C4-2B (cell line): ENCODE results near the gene ZNF41.

ENCODE experiments used
- H3K27ac ChIP-seq: fragments of 450-650 bp; 2 replicates; pipeline ENCODE4 v1.5.1; 2017
- CTCF ChIP-seq: fragments of 450-650 bp; conservative IDR thresholded peaks from 2 replicates; pipeline ENCODE4 v1.5.1; 2017; ENCODE audit warnings: mild to moderate bottlenecking
- ZFX ChIP-seq: fragments of 450-650 bp; IDR thresholded peaks from 2 replicates; pipeline ENCODE4 v1.6.1; 2017

ZNF41 gene

GRCh38 chrX:47483306-47484268, 565 bp upstream of the ZNF41 start:
- no peak for TF ChIP-seq ZFX
- TF ChIP-seq CTCF, result no peak
- peak overlapping the region; percentile 99 for H3K27ac ChIP-seq

- H3K27ac ChIP-seq, result peak overlapping the region; percentile 99
- TF ChIP-seq CTCF (no peak), ZFX (no peak)
These were observed 934 bp downstream of the ZNF41 start for GRCh38 chrX:47482065-47482511.

GRCh38 chrX:47481160-47481559, 1.9 kb downstream of the ZNF41 start:
- H3K27ac ChIP-seq, result no peak overlapping the region
- no peak for TF ChIP-seq ZFX
- TF ChIP-seq CTCF, result no peak

- H3K27ac ChIP-seq, result no peak overlapping the region
- TF ChIP-seq ZFX, result no peak
- TF ChIP-seq CTCF, result no peak
These were observed 2.4 kb downstream of the ZNF41 start for GRCh38 chrX:47480576-47480975.

DNA sequence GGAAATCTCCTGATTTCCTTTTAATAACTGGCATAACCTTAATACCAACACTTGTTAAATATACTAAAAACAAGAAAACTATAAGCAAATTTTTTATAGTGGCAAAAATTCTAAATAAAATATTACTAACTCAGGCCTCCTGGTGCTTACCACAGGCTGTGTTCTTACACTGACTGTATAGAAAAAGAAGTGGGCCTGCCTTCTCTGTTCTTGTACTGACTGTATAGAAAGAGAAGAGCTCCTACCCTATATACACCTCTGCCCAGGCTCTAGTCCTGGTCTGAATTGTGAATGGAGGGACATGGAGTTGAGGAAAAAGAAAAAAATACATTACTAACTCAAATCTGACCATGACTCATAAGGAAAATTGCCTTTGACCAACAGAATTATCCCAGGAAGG, 7.5 kb downstream of the ZNF41 start:
- H3K27ac ChIP-seq, result no peak overlapping the region
- TF ChIP-seq CTCF, result no peak
- no peak for TF ChIP-seq ZFX

DNA sequence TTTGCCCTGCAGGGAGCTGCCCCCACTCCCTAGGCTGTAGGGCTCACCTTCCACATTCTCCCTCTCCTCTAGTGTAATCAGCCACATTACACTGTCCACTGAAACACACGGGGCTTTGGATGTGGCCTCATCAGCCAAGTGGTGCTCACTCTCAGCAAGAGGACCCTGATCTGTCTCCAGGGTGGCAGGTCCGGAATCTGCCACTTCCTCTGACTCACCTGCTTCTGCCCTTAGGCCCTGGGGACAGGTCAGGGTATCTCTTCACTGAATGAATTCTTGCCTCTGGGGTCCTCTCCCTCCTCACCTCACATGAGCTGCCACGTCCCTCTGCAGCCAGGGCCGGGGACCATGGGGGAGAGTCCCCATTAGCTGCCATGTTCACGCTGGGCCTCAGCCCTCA, 15.9 kb downstream of the ZNF41 start:
- no peak overlapping the region for H3K27ac ChIP-seq
- no peak for TF ChIP-seq CTCF
- TF ChIP-seq ZFX, result no peak

GRCh38 chrX:47460561-47460960, 22.5 kb downstream of the ZNF41 start:
- TF ChIP-seq ZFX (no peak), CTCF (no peak)
- no peak overlapping the region for H3K27ac ChIP-seq
